Peyer's patch (tissue), 4 donors: ENCODE results near the gene HAVCR2.

ENCODE experiments used
- CTCF ChIP-seq, 6 experiments: fragments of 450-650 bp in 4 of 6; fragments of 200-600 bp in 2 of 6; sonication (generic) in 1 of 6; IDR thresholded peaks; one replicate each; pipeline ENCODE4 v1.5.1; 2017 to 2019; ENCODE audit warnings: antibody characterized with exemption in 6 of 6, mild to moderate bottlenecking in 3 of 6, moderate library complexity in 1 of 6
- POLR2A ChIP-seq, 2 donors: fragments of 450-650 bp; IDR thresholded peaks; one replicate each; pipeline ENCODE4 v1.5.1; 2017; ENCODE audit warnings: antibody characterized with exemption in 2 of 2, mild to moderate bottlenecking in 2 of 2, moderate library complexity in 2 of 2

GRCh38 chr5:157100140-157100679 is 8.6 kb downstream of the HAVCR2 start:
- TF ChIP-seq CTCF (IDR thresholded peaks at IDR 0.05), result no peak
- TF ChIP-seq POLR2A (IDR thresholded peaks at IDR 0.05), result no peak
